SIG-M5 (cell line): ENCODE results near the gene COG5.
A peak's percentile ranks its signal among the peaks of the same experiment; 100 is the strongest.
"Not testable (repeated sequence)": the region's sequence is repeated elsewhere in the genome, so short reads cannot be mapped to it uniquely, and the experiment has no call there.

Experiments used
- DNase-seq: peaks from one replicate; lab custom pipeline; 2025; lab: John Stamatoyannopoulos, UW

COG5 gene

DNA sequence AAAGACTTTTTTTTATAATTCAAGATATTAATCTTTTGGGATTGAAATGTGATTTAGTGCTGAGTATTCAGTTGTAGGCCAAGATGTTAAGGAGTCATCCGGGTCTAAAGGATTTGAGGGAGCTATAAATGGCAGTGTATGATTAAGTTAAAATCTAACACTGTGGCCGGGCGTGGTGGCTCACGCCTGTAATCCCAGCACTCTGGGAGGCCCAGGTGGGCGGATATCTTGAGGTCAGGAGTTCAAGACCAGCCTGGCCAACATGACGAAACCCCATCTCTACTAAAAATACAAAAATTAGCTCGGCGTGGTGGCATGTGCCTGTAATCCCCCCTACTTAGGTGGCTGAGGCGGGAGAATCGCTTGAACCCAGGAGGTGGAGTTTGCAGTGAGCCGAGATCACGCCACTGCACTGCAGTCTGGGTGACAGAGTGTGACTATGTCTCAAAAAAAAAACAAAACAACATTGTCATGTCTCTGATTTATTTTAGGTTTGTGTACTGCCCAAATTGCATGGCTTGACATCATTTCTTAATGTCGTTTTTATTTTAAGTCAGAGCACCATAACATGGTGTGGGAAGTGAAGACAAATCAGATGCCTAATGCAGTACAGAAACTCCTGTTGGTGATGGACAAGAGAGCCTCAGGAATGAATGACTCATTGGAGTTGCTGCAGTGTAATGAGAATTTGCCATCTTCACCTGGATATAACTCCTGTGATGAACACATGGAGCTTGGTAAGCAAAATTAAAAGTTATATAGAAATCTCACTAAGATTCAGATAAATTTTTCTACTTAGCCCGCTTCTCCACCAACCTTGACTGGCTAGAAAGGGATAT lies 384.2 kb downstream of the COG5 start:
- no peak for DNase-seq

DNA sequence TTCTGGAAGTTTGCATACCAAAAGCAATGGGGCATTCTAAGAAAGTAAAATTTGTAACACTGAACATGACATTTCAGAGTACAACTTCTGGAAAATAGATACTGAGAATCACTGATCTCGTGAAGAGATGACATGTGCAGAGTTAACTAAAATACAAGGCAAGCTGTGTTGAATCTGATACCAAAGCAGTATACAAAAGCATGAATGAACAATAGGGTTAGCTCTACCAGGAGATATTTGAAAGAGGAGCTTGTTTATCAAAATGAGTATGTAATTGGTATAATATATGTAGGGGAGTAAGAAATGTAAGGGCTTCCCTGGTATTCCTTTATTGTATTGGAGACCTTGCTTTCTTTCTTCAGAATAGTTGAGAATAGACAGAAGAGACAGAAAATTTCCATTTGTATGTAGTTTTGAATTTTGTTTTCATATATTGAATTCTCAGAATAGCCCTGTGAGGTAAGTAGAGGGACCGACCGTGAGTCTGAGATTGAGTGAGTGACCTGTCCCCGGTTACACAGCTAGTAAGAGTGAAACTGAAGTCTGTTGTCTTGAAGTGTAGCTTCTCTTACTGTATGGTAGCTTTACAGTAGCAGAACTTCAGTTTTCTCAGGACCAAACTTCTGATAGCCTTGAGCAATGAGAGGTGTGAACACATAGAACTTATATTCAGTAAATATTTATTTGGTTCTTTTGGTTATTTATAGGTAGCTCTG lies 389.9 kb downstream of the COG5 start:
- DNase-seq, result no peak

DNA sequence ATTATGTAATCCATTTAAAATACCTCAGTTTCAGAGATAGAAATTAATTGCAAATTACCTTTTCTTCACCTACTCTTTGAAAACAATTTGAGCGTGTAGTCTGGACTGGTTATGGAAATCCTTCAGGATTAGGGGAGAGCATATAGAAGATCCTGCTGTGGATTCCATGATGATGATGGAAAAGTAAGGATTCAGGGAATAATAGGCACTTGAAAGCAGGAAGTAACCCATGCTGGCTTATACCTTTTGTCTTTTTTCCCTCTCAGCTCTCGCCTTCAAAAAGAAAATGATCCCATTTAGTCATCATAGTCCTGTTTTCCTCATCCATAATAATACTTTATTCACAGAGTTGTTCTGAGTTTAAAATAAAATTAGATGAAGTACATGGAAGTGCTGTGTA lies 390.5 kb downstream of the COG5 start:
- DNase-seq, result no peak

GRCh38 chr7:107172276-107173032 lies 391.3 kb downstream of the COG5 start:
- no peak for DNase-seq

DNA sequence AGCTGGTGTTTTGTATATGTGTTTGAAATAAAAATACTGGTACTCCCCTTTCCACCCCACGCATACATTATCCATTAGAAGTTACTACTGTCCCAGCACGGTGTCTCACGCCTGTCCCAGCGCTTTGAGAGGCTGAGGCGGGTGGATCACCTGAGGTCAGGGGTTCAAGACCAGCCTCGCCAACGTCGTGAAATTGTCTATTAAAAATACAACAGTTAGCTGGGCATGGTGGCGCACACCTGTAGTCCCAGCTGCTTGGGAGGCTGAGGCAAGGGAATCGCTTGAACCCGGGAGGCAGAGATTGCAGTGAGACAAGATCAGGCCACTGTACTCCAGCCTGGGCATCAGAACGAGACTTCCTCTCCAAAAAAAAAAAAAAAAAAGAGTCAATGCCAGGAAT lies 392.2 kb downstream of the COG5 start:
- no peak for DNase-seq

DNA sequence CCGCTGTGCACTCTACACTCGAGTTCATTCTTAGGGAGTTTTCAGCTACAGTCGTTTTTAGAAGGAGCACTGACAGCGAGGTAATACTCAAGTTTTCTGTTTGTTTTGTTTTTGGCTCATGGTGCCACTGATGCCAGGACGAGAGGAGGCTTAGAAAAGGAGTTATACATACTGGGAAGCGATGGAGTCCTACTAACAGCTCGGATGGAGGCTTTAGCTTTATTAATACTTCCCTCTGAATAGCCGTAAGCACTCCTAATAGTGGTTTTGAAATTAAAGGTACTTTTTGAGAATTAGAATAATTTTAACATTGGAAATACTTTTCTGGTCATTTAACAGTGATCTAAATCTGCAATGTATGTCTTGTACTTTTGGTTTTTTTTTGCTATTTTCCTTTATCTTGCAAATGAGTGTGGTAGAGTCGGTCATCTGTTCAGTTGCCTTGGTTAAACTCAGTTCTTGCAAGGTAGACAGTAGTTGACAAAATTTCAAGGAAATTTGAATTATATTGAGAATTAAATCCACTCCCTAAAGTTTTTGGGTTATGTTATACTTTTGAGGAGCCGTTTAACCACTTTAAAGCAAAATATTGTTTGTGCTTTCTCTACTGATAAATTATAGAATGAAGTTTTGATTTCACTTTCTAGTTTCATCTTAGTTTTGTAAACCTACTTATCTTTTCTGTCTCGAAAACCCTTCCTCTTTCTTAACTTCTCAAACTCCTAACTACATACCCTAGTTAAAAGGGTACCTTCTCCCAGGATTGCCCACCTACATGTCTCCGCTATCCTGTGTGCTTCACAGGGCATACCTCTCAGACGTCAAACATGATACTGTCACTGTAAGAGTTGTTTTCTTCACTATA lies 393.4 kb downstream of the COG5 start:
- DNase-seq, result no peak

DNA sequence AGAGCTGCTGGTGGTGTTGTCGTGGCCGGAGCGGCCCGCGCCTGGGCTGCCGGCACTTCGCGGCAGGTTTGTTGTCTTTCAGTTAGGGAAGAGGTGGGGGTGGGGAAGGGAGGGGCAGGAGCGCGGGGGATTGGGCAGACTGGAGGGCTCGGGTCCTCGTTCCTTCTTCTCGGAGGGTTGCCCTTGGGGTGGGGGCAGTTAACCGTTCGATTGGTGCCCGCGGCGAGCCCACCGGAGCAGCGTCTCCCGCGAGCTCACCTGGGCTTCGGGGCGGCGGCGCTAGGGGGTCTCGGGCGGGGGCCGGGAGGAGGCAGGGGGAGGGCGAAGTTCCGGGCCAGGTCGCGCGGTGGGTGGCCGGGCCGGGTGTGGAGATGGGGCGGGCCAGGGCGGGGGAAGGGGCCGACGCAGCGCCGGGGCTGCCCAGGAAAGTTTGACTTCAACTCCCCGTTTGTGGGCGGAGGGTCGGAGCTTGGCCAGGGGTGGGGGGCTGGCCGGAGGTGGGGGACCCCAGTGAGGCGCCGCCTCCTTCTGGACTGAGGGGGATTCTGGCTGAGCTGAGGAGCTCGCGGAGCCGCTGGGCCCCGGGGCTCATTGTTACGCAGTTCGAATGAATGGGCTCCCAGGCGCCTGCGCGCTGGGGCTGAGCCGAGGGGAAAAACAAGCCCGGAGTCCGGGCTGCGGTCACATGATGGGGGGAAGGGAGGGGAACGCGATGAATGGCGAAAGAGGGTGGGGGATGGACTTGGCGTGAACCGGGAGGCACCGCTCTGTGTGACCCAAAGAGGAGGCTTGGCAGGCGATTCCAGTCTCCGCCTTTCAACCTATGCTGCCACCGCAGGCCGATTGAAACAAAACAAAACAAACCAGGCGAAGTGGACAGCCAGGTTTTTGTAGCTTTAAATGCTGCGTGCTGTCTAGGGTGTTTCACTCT lies 394.3 kb downstream of the COG5 start:
- DNase-seq, result peak; percentile 45

DNA sequence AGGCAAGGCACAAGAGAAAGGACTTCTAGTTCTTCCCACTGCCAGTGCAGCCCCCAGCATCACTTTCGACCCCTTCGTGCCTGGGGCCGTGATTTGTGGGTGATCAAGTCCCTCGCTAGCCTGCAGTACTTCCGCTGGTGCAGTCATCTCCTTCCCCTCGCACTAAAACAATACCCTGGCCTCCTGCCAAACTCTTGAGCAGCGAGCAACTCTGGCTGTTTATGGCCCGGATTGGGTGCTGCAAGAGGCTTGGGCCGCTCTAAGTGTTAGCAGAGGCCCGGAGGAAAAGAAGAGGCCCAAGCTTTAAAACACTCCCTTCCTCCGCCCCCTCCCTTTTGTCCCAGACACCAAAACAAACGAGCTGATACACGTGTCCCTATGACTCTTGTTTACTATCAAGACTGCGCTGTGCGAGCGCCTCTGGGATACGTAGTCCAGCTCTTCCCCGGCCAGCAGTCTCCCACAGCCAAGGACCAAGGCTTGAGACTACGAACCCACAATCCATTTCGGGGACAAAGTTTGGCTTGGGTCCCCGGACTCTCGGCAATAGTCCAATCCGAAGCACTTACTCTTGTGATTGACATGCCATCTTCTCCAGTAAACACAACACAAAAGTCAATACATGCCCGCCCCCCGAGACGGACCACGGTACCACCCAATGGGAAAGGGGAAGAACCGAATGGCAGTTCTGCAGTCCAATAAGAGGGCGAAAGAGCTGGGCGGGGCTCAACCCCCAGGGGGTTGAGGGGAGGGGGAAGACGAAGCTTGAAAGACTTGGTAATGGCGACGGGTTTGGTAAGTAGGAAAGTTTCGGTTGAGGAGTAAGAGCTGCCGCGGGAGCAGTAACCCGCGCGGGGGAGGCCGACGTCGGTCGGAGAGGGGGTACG lies 395.2 kb downstream of the COG5 start, which contains the start of gene HBP1:
HBP1 (plus strand) TSS at position 771 of the 887 bp plus-strand sequence. CDS start 10,891 bp downstream, outside the sequence.
- DNase-seq, result peak; percentile 99

- DNase-seq, result peak; percentile 33
Measured at GRCh38 chr7:107167483-107168232, 396.1 kb downstream of the COG5 start.

DNA sequence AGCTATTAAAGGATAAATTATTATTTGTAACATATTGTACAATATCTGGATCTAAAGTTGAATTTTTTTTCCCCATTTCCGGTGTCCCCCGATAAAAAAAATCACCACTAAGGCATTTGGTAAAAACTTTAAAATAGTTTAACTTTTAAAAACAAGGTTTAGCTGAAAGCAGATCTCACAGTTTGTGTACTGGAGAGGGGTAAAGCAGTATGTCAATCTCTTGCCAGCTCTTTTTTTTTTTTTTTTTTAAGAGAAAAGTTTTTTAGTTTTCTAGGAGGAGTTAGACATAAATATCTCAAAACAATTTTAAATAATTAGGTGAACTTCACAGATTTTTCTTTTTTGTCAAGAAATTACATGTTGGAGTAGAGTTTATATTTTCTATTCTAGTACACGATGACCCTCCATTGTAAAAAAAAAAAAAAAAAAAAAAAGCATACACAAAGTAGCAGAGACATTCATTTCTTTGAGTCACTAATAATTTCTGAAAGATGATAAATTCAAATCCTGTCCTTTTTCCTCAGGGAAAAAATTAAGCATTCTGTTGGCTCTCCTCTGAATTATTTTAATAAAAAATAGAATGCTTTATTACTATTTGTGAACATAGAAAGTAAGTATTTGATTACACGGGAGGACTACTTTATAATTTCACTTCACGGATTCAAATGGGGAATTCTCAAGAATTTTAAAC lies 396.8 kb downstream of the COG5 start:
- no peak for DNase-seq

DNA sequence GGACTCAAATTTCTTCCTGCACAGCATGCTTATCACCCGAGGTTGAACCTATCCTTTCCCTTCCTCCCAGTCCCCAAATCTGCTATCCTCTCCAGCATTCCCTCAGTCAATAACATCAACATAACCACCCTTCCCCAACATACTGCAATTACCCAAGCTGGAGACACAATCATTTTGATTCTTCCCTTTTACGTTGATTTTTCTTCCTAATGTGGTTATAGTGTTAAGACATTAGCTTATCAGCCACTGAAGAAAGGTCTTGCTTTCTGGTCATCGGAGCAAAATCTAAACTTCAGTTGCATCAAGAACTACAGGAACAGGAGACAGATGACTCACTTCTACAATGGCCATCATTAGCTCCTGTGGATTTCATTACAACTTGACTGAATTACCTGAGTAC lies 398.4 kb downstream of the COG5 start:
- DNase-seq, result no peak

- DNase-seq, result no peak
Measured at GRCh38 chr7:107164092-107164491, 399.6 kb downstream of the COG5 start.

- no peak for DNase-seq
Measured at GRCh38 chr7:107162475-107162874, 401.2 kb downstream of the COG5 start.

GRCh38 chr7:107161415-107161814 lies 402.3 kb downstream of the COG5 start:
- DNase-seq, result no peak

GRCh38 chr7:107160389-107160788 lies 403.3 kb downstream of the COG5 start:
- DNase-seq, result no peak

DNA sequence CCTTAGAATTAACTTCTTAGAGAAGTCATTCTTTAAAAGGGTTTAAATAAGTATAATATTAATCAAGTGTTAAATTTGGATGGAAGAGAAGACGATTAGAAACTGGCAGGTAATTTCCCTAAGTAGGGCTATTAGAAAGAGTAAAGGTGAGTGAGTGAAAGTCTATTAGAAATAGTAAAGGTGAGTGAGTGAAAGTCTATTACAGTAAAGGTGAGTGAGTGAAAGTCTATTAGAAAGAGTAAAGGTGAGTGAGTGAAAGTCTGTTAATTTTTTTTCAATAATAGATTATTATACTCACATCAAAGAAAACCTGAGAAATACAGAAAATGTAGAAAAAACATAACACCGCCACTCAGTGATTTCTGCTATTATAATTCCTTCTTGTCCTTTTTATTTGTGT lies 405.7 kb downstream of the COG5 start:
- DNase-seq, result no peak

DNA sequence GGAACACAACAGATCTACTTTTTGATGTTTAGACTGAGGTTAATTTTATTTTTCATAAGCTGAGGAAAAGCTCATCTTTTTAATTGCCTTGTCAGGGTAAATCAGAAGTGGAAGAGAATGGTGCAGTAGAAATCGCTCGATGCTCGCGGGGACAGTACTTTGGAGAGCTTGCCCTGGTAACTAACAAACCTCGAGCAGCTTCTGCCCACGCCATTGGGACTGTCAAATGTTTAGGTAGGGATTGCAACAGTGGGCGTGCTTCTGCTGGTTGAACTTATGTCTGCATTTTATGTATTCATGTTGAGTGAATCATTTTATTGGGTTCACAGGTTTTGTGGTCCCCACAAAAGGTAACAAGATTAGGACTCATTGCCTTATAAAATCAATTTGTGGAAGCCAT lies 406.6 kb downstream of the COG5 start:
- DNase-seq, result no peak

DNA sequence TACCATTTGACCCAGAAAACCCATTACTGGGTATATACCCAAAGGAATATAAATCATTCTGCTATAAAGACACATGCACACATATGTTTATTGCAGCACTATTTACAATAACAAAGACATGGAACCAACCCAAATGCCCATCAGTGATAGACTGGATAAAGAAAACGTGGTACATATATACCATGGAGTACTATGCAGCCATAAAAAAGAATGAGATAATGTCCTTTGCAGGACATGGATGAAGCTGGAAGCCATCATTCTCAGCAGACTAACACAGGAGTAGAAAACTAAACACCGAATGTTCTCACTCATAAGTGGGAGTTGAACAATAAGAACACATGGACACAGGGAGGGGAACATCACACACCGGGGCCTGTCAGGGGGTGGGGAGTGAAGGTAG lies 408.0 kb downstream of the COG5 start:
- not testable (repeated sequence) for DNase-seq
